HepG2 (cell line): ENCODE measurements around the gene PIK3CA. TPM values are rescaled to one million over a fixed set of nuclear protein-coding genes. Genes with fewer than 3 reads are reported as not detected.
"Not testable (repeated sequence)": the region's sequence is repeated elsewhere in the genome, so short reads cannot be mapped to it uniquely, and the experiment has no call there.

Source experiments
- CEBPG ChIP-seq: IDR thresholded peaks from 2 replicates; pipeline ENCODE4 v1.6.1; 2016
- HNF4A ChIP-seq: sonication (generic); formaldehyde crosslinking; IDR thresholded peaks from 2 replicates; pipeline ENCODE4 v1.4.0; 2020; ENCODE audit warnings: missing genetic modification reagents
- NR2F6 ChIP-seq, 2 experiments: IDR thresholded peaks; 2 replicates each; pipeline ENCODE4 v1.6.1; 2016; ENCODE audit warnings: antibody characterized with exemption in 1 of 2, mild to moderate bottlenecking in 1 of 2
- SAP130 ChIP-seq: IDR thresholded peaks from 2 replicates; pipeline ENCODE4 v1.6.1; 2016; ENCODE audit warnings: low read depth
- SOX13 ChIP-seq, 3 experiments: fragments of 450-650 bp in 1 of 3; sonication (generic) in 1 of 3; formaldehyde crosslinking in 1 of 3; IDR thresholded peaks in 2 of 3; conservative IDR thresholded peaks in 1 of 3; 2 replicates each; pipeline versions ENCODE4 v1.5.0 to v1.6.1; 2016 to 2020; ENCODE audit warnings: antibody characterized with exemption in 1 of 3, mild to moderate bottlenecking in 1 of 3, missing compliant biosample characterization in 1 of 3, missing genetic modification reagents in 1 of 3, moderate library complexity in 1 of 3
- ZBTB33 ChIP-seq: sonication (generic); formaldehyde crosslinking; IDR thresholded peaks from 2 replicates; pipeline ENCODE4 v1.4.0; 2020; ENCODE audit warnings: missing genetic modification reagents
- ZMYM3 ChIP-seq: sonication (generic); formaldehyde crosslinking; IDR thresholded peaks from 2 replicates; pipeline ENCODE4 v1.5.1; 2020; ENCODE audit warnings: mild to moderate bottlenecking, missing genetic modification reagents
- ZMYM4 ChIP-seq: sonication (generic); formaldehyde crosslinking; IDR thresholded peaks from 2 replicates; pipeline ENCODE4 v1.8.1; 2023; ENCODE audit warnings: mild to moderate bottlenecking, missing genetic modification reagents
- ZNF644 ChIP-seq: IDR thresholded peaks from 2 replicates; pipeline ENCODE4 v1.6.1; 2016; ENCODE audit warnings: low read depth
- polyA plus RNA-seq, 8 experiments: library from polyadenylated mRNA; depleted of rRNA in 3 of 8; stranded (reverse) in 7 of 8; unstranded in 1 of 8; fragments of >200 nt; fragmentation: Illumina TruSeq in 4 of 8; extraction: Trizol in 4 of 8; gene quantifications; 2 replicates each; pipeline versions ENCODE4 v1.2.1 to v1.2.3, GENCODE V29; 2011 to 2016; ENCODE audit warnings: low read depth in 4 of 8, missing spikeins in 1 of 8, mixed read lengths in 1 of 8; ENCODE audit not compliant: insufficient read depth in 1 of 8
- total RNA-seq, 5 experiments: library from RNA; depleted of rRNA; stranded (reverse); fragments of >200 nt; fragmentation: Illumina TruSeq; extraction: Trizol; gene quantifications; 2 replicates each; pipeline ENCODE4 v1.2.3, GENCODE V29; 2016; ENCODE audit warnings: low read depth in 1 of 5
- TF ChIP-seq, protein P1 (sequence below): sonication (generic); formaldehyde crosslinking; IDR thresholded peaks from 2 replicates; pipeline ENCODE4 v1.5.1; 2020; ENCODE audit warnings: mild to moderate bottlenecking, missing genetic modification reagents, moderate library complexity
- TF ChIP-seq, protein P2 (sequence below): sonication (generic); formaldehyde crosslinking; IDR thresholded peaks from 2 replicates; pipeline ENCODE4 v1.9.0; 2021; ENCODE audit warnings: mild to moderate bottlenecking, missing genetic modification reagents
- TF ChIP-seq, protein P3 (sequence below): sonication (generic); formaldehyde crosslinking; IDR thresholded peaks from 2 replicates; pipeline ENCODE4 v1.4.0; 2020; ENCODE audit warnings: missing genetic modification reagents, mild to moderate bottlenecking, borderline replicate concordance

Gene PIK3CA
- total and polyA plus RNA-seq, 2 of the 13 experiments (the other 11 are each of a cell fraction or from before 2014, with no cell fraction given) = 5.7 to 11.4 TPM

GRCh38 chr3:179257742-179258141 lies 109.6 kb downstream of the PIK3CA start (continued):
- TF ChIP-seq ZBTB33 (CRISPR knock-in tag) = peak; percentile 52; the same call in 1 of the 2 replicates
- TF ChIP-seq CEBPG = peak; percentile 47; the same call in 1 of the 2 replicates
- TF ChIP-seq, protein P1, sequence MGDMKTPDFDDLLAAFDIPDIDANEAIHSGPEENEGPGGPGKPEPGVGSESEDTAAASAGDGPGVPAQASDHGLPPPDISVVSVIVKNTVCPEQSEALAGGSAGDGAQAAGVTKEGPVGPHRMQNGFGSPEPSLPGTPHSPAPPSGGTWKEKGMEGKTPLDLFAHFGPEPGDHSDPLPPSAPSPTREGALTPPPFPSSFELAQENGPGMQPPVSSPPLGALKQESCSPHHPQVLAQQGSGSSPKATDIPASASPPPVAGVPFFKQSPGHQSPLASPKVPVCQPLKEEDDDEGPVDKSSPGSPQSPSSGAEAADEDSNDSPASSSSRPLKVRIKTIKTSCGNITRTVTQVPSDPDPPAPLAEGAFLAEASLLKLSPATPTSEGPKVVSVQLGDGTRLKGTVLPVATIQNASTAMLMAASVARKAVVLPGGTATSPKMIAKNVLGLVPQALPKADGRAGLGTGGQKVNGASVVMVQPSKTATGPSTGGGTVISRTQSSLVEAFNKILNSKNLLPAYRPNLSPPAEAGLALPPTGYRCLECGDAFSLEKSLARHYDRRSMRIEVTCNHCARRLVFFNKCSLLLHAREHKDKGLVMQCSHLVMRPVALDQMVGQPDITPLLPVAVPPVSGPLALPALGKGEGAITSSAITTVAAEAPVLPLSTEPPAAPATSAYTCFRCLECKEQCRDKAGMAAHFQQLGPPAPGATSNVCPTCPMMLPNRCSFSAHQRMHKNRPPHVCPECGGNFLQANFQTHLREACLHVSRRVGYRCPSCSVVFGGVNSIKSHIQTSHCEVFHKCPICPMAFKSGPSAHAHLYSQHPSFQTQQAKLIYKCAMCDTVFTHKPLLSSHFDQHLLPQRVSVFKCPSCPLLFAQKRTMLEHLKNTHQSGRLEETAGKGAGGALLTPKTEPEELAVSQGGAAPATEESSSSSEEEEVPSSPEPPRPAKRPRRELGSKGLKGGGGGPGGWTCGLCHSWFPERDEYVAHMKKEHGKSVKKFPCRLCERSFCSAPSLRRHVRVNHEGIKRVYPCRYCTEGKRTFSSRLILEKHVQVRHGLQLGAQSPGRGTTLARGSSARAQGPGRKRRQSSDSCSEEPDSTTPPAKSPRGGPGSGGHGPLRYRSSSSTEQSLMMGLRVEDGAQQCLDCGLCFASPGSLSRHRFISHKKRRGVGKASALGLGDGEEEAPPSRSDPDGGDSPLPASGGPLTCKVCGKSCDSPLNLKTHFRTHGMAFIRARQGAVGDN = peak; percentile 49
- peak; percentile 55; the same call in 1 of the 2 replicates for TF ChIP-seq ZMYM4
- peak; percentile 36; the same call in 1 of the 2 replicates for TF ChIP-seq HNF4A (CRISPR knock-in tag)
- not testable (repeated sequence) for TF ChIP-seq SOX13, NR2F6 (IDR thresholded peaks at IDR 0.05)
- TF ChIP-seq SOX13 (CRISPR knock-in tag; conservative IDR thresholded peaks at IDR 0.05 in 1 of 2, IDR thresholded peaks at IDR 0.05 in 1 of 2) = peak in 1 of 2 experiments; percentile 16; a peak in 1 of 4 replicates
- TF ChIP-seq SAP130 = peak; percentile 24; the same call in 1 of the 2 replicates
- peak; percentile 52; the same call in 1 of the 2 replicates for TF ChIP-seq ZMYM3 (CRISPR knock-in tag)
- TF ChIP-seq ZNF644 (CRISPR knock-in tag) = 0 out of 2 replicates have a peak, but pooled peaks have one; percentile 41
- TF ChIP-seq NR2F6 (CRISPR knock-in tag; IDR thresholded peaks at IDR 0.05) = 0 out of 2 replicates have a peak, but pooled peaks have one; percentile 26
- TF ChIP-seq, protein P2, sequence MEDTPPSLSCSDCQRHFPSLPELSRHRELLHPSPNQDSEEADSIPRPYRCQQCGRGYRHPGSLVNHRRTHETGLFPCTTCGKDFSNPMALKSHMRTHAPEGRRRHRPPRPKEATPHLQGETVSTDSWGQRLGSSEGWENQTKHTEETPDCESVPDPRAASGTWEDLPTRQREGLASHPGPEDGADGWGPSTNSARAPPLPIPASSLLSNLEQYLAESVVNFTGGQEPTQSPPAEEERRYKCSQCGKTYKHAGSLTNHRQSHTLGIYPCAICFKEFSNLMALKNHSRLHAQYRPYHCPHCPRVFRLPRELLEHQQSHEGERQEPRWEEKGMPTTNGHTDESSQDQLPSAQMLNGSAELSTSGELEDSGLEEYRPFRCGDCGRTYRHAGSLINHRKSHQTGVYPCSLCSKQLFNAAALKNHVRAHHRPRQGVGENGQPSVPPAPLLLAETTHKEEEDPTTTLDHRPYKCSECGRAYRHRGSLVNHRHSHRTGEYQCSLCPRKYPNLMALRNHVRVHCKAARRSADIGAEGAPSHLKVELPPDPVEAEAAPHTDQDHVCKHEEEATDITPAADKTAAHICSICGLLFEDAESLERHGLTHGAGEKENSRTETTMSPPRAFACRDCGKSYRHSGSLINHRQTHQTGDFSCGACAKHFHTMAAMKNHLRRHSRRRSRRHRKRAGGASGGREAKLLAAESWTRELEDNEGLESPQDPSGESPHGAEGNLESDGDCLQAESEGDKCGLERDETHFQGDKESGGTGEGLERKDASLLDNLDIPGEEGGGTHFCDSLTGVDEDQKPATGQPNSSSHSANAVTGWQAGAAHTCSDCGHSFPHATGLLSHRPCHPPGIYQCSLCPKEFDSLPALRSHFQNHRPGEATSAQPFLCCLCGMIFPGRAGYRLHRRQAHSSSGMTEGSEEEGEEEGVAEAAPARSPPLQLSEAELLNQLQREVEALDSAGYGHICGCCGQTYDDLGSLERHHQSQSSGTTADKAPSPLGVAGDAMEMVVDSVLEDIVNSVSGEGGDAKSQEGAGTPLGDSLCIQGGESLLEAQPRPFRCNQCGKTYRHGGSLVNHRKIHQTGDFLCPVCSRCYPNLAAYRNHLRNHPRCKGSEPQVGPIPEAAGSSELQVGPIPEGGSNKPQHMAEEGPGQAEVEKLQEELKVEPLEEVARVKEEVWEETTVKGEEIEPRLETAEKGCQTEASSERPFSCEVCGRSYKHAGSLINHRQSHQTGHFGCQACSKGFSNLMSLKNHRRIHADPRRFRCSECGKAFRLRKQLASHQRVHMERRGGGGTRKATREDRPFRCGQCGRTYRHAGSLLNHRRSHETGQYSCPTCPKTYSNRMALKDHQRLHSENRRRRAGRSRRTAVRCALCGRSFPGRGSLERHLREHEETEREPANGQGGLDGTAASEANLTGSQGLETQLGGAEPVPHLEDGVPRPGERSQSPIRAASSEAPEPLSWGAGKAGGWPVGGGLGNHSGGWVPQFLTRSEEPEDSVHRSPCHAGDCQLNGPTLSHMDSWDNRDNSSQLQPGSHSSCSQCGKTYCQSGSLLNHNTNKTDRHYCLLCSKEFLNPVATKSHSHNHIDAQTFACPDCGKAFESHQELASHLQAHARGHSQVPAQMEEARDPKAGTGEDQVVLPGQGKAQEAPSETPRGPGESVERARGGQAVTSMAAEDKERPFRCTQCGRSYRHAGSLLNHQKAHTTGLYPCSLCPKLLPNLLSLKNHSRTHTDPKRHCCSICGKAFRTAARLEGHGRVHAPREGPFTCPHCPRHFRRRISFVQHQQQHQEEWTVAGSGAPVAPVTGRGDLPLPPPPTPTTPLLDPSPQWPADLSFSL (CRISPR knock-in tag) = peak; percentile 71; the same call in 1 of the 2 replicates
- TF ChIP-seq, protein P3, sequence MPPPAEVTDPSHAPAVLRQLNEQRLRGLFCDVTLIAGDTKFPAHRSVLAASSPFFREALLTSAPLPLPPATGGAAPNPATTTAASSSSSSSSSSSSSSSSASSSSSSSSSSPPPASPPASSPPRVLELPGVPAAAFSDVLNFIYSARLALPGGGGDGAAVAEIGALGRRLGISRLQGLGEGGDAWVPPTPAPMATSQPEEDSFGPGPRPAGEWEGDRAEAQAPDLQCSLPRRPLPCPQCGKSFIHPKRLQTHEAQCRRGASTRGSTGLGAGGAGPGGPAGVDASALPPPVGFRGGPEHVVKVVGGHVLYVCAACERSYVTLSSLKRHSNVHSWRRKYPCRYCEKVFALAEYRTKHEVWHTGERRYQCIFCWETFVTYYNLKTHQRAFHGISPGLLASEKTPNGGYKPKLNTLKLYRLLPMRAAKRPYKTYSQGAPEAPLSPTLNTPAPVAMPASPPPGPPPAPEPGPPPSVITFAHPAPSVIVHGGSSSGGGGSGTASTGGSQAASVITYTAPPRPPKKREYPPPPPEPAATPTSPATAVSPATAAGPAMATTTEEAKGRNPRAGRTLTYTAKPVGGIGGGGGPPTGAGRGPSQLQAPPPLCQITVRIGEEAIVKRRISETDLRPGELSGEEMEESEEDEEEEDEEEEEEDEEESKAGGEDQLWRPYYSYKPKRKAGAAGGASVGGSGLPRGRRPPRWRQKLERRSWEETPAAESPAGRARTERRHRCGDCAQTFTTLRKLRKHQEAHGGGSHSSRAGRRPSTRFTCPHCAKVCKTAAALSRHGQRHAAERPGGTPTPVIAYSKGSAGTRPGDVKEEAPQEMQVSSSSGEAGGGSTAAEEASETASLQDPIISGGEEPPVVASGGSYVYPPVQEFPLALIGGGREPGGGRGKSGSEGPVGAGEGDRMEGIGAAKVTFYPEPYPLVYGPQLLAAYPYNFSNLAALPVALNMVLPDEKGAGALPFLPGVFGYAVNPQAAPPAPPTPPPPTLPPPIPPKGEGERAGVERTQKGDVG (CRISPR knock-in tag) = 0 out of 2 replicates have a peak, but pooled peaks have one; percentile 35
